OCI-LY1 (cell line): Measurements from ENCODE around the gene DPF1.

ENCODE experiments used
- H2AFZ ChIP-seq: fragments of 200-600 bp; sonication (generic), shearing (Covaris generic); 2 replicates; pipeline ENCODE4 v1.6.0; 2014; ENCODE audit warnings: antibody characterized with exemption, mild to moderate bottlenecking, low read length
- H3F3A ChIP-seq: fragments of 200-600 bp; sonication (generic), shearing (Covaris generic); 2 replicates; pipeline ENCODE4 v1.6.0; 2014; ENCODE audit warnings: mild to moderate bottlenecking, antibody characterized with exemption, low read length, moderate library complexity; ENCODE audit not compliant: insufficient read depth
- H3K27ac ChIP-seq: fragments of 200-600 bp; sonication (generic); 2 replicates; pipeline ENCODE4 v1.5.1; 2014; ENCODE audit warnings: low read length, mixed run types, mild to moderate bottlenecking, low read depth; ENCODE audit not compliant: poor library complexity, severe bottlenecking
- H3K27me3 ChIP-seq: fragments of 200-600 bp; sonication (generic); 2 replicates; pipeline ENCODE4 v1.6.0; 2014; ENCODE audit warnings: antibody characterized with exemption, mild to moderate bottlenecking, low read length, moderate library complexity; ENCODE audit not compliant: insufficient read depth
- H3K36me3 ChIP-seq: fragments of 200-600 bp; sonication (generic); 2 replicates; pipeline ENCODE4 v1.6.1; 2014; ENCODE audit warnings: mild to moderate bottlenecking, antibody characterized with exemption, low read length, moderate library complexity, mixed read lengths; ENCODE audit not compliant: insufficient read depth
- H3K4me1 ChIP-seq: fragments of 200-600 bp; sonication (generic); 2 replicates; pipeline ENCODE4 v1.5.1; 2014; ENCODE audit warnings: mild to moderate bottlenecking, low read length, moderate library complexity; ENCODE audit not compliant: insufficient read depth, severe bottlenecking
- H3K4me2 ChIP-seq: fragments of 200-600 bp; sonication (generic), shearing (Covaris generic); 2 replicates; pipeline ENCODE4 v1.6.1; 2014; ENCODE audit warnings: low read length
- H3K4me3 ChIP-seq: fragments of 200-600 bp; sonication (generic); 2 replicates; pipeline ENCODE4 v1.5.1; 2014; ENCODE audit warnings: low read length, low read depth, mild to moderate bottlenecking, mixed read lengths; ENCODE audit not compliant: poor library complexity, severe bottlenecking
- H3K79me2 ChIP-seq: fragments of 200-600 bp; shearing (Covaris generic); 2 replicates; pipeline ENCODE4 v1.6.1; 2016; ENCODE audit warnings: mixed run types, low read length, mixed read lengths; ENCODE audit not compliant: insufficient read depth
- H3K9ac ChIP-seq: fragments of 200-600 bp; sonication (generic), shearing (Covaris generic); 2 replicates; pipeline ENCODE4 v1.6.1; 2014; ENCODE audit warnings: mild to moderate bottlenecking, low read length, mixed read lengths
- H3K9me2 ChIP-seq: fragments of 200-600 bp; sonication (generic), shearing (Covaris generic); 2 replicates; pipeline ENCODE4 v1.6.1; 2014; ENCODE audit warnings: low read depth, mild to moderate bottlenecking, low read length, mixed read lengths
- H3K9me3 ChIP-seq: fragments of 200-600 bp; shearing (Covaris generic); 2 replicates; pipeline ENCODE4 v1.6.1; 2014; ENCODE audit warnings: low read length, mixed read lengths
- H4K20me1 ChIP-seq: fragments of 200-600 bp; sonication (generic), shearing (Covaris generic); 2 replicates; pipeline ENCODE4 v1.6.0; 2016; ENCODE audit warnings: mild to moderate bottlenecking, low read length; ENCODE audit not compliant: insufficient read depth
- EZH2 ChIP-seq: fragments of 200-600 bp; sonication (generic), shearing (Covaris generic); IDR thresholded peaks from 2 replicates; pipeline ENCODE4 v1.8.0; 2017; ENCODE audit warnings: borderline replicate concordance, mixed run types, mild to moderate bottlenecking, antibody characterized with exemption, low read length, moderate library complexity, mixed read lengths
- TF ChIP-seq, protein P1 (sequence below): fragments of 200-600 bp; sonication (generic), shearing (Covaris generic); IDR thresholded peaks from 2 replicates; pipeline ENCODE4 v1.5.1; 2017; ENCODE audit warnings: mild to moderate bottlenecking, antibody characterized with exemption, low read length, moderate library complexity, mixed read lengths

DPF1 gene

DNA sequence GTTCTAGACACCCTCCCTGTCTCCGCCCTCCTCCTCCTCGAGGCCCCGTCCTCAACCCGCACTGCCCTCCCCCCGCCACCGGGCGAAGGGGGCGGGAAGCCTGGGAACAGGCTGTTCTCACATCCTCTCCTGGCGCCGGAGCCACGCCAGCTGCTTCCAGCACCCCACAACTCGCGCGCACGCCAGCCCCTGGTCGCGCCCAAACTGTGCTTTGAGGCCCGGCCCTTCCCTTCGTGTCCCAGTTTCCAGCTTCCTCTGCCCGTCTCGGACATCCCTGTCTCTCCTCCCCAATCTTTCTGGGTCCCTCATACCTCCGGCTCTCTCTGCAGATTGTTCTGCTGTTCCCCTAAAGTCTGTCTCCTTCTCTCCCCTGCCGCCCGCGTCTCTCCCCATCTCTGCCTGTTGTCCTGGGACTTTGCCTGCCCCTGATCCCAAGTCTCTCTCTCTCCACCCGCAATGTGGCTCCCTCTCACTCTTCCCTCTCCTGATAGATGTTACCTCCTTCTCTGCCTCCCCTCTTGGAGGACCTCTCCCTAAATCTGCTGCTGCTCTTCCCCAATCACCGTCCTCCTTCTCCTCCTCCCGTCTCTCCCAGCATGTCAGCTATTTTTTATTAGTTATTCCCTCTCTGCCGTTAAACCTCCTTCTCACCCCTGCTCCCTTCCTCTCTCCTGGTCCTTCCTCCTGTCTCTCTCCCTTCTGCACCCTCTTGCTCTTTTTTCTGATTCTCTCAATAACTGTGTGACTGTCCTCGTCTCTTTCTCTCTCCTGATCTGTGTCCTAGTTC is 14.2 kb downstream of the DPF1 start:
- no peaks in the 10 kb centered on the region for H4K20me1 ChIP-seq
- H3K9me3 ChIP-seq, result no peaks in the 10 kb centered on the region
- no peak overlapping the region for H3K4me2 ChIP-seq
- H3K27me3 ChIP-seq, result peaks cover 9% of the 10 kb centered on the region; the same call in 1 of the 2 replicates
- peaks cover 24% of the 10 kb centered on the region for H3K4me1 ChIP-seq
- H3K79me2 ChIP-seq, result no peaks in the 10 kb centered on the region
- H3F3A ChIP-seq, result no peaks in the 10 kb centered on the region
- H2AFZ ChIP-seq, result no peak overlapping the region
- H3K9ac ChIP-seq, result no peak overlapping the region
- H3K9me2 ChIP-seq, result no peaks in the 10 kb centered on the region
- TF ChIP-seq EZH2, result no peak
- TF ChIP-seq, protein P1, sequence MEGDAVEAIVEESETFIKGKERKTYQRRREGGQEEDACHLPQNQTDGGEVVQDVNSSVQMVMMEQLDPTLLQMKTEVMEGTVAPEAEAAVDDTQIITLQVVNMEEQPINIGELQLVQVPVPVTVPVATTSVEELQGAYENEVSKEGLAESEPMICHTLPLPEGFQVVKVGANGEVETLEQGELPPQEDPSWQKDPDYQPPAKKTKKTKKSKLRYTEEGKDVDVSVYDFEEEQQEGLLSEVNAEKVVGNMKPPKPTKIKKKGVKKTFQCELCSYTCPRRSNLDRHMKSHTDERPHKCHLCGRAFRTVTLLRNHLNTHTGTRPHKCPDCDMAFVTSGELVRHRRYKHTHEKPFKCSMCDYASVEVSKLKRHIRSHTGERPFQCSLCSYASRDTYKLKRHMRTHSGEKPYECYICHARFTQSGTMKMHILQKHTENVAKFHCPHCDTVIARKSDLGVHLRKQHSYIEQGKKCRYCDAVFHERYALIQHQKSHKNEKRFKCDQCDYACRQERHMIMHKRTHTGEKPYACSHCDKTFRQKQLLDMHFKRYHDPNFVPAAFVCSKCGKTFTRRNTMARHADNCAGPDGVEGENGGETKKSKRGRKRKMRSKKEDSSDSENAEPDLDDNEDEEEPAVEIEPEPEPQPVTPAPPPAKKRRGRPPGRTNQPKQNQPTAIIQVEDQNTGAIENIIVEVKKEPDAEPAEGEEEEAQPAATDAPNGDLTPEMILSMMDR, result no peak
- no peak overlapping the region for H3K4me3 ChIP-seq
- H3K27ac ChIP-seq, result no peak overlapping the region
- H3K36me3 ChIP-seq, result peaks cover 7% of the 10 kb centered on the region

DNA sequence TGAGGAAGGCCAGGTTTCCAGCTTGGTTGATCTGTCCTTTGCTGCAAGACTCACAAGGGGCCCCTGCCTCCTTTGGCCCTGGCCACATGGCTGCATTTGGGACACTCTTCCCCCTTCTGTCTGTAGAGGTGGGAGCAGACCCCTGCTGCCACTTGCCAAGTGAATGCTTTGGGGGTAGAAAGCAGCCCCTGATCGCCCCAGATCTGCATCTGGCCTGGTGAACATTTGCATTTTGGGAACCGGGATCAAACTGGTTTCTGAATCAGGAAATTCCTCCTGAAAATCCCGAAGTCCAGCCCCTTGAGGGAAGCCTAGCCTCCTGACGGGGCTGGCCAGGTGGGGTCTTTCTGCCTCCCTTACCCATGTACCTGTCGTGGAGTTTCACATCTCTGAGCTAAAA is 14.9 kb downstream of the DPF1 start:
- TF ChIP-seq, protein P1, result no peak
- no peak for TF ChIP-seq EZH2
- H3K4me2 ChIP-seq, result no peak overlapping the region
- peaks cover 7% of the 10 kb centered on the region for H3K36me3 ChIP-seq
- H2AFZ ChIP-seq, result no peak overlapping the region
- H3K27ac ChIP-seq, result no peak overlapping the region
- no peaks in the 10 kb centered on the region for H3K9me2 ChIP-seq
- no peak overlapping the region for H3K9ac ChIP-seq
- no peaks in the 10 kb centered on the region for H3F3A ChIP-seq
- no peaks in the 10 kb centered on the region for H4K20me1 ChIP-seq
- no peaks in the 10 kb centered on the region for H3K79me2 ChIP-seq
- H3K4me1 ChIP-seq, result peaks cover 17% of the 10 kb centered on the region
- no peak overlapping the region for H3K4me3 ChIP-seq
- no peaks in the 10 kb centered on the region for H3K9me3 ChIP-seq
- peaks cover 9% of the 10 kb centered on the region; the same call in 1 of the 2 replicates for H3K27me3 ChIP-seq

DNA sequence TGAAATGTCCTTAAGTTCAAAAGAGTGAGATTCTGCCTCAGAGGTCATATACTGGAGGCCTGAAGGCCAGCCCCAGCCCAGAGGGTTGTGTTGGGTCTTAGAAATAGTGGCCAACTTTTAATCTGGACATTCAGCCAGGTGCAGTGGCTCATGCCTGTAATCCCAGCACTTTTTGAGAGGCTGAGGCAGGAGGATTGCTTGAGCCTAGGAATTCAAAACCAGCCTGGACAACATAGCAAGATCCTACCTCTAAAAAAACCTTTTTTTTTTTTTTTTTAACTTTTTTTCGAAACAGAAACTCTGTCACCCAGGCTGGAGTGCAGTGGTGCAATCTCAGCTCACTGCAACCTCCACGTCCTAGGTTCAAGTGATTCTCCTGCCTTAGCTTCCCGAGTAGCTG is 15.5 kb downstream of the DPF1 start:
- TF ChIP-seq EZH2, result no peak
- TF ChIP-seq, protein P1, result no peak
- Histone ChIP-seq H3K79me2 (no peaks in the 10 kb centered on the region), H3K27me3 (peaks cover 9% of the 10 kb centered on the region; the same call in 1 of the 2 replicates), H3K4me3 (no peak overlapping the region), H3K36me3 (peaks cover 13% of the 10 kb centered on the region), H3K9ac (no peak overlapping the region), H4K20me1 (no peaks in the 10 kb centered on the region), H3K27ac (no peak overlapping the region), H3K4me2 (no peak overlapping the region), H2AFZ (no peak overlapping the region), H3K9me3 (no peaks in the 10 kb centered on the region), H3K9me2 (no peaks in the 10 kb centered on the region), H3F3A (no peaks in the 10 kb centered on the region), H3K4me1 (peaks cover 12% of the 10 kb centered on the region)
